Prostate gland (tissue), 2 donors: Measurements from ENCODE around the gene MYH9. TPM values are rescaled to one million over a fixed set of nuclear protein-coding genes. Genes with fewer than 3 reads are reported as not detected.

Experiments used
- DNase-seq: peaks from one replicate; pipeline ENCODE4 v3.0.0-alpha.2; 2019; ENCODE audit warnings: low spot score
- H3K27ac ChIP-seq, 2 donors: fragments of 200-600 bp; sonication (generic); 2 replicates each; pipeline ENCODE4 v1.5.1; 2017 to 2019
- H3K27me3 ChIP-seq: fragments of 200-600 bp; sonication (generic); replicated peaks from 2 replicates; pipeline ENCODE4 v1.5.1; 2019; ENCODE audit not compliant: insufficient read depth
- H3K36me3 ChIP-seq, 2 donors: fragments of 200-600 bp; sonication (generic); 1 replicate in 1 of 2; 2 replicates in 1 of 2; pipeline versions ENCODE4 v1.5.1 to v1.8.1; 2017 to 2019
- H3K4me1 ChIP-seq: fragments of 200-600 bp; sonication (generic); replicated peaks from 2 replicates; pipeline ENCODE4 v1.5.1; 2019
- H3K4me3 ChIP-seq, 2 donors: fragments of 200-600 bp; sonication (generic); 2 replicates each; pipeline ENCODE4 v1.5.1; 2017 to 2019
- H3K9me3 ChIP-seq: fragments of 200-600 bp; sonication (generic); 2 replicates; pipeline ENCODE4 v1.5.1; 2017
- CTCF ChIP-seq, 4 experiments: fragments of 200-600 bp in 2 of 4; fragments of 450-650 bp in 2 of 4; sonication (generic) in 2 of 4; IDR thresholded peaks; 1 replicate in 3 of 4; 2 replicates in 1 of 4; pipeline ENCODE4 v1.5.1; 2016 to 2019; ENCODE audit warnings: antibody characterized with exemption in 4 of 4, mild to moderate bottlenecking in 2 of 4, moderate library complexity in 2 of 4
- POLR2A ChIP-seq: fragments of 450-650 bp; IDR thresholded peaks from one replicate; pipeline ENCODE4 v1.6.1; 2016; ENCODE audit warnings: antibody characterized with exemption, mild to moderate bottlenecking
- POLR2AphosphoS5 ChIP-seq: sonication (generic); formaldehyde crosslinking; IDR thresholded peaks from one replicate; pipeline ENCODE4 v1.6.1; 2017; ENCODE audit warnings: antibody characterized with exemption
- WGBS: methylation state at CpG from one replicate; pipeline ENCODE4 v1.1.5; 2018; 5-methylcytosine and 5-hydroxymethylcytosine counted together
- intact Hi-C: fragments of 100-400 bp; cut with DNase I; formaldehyde crosslinking; loops from one replicate; pipeline ENCODE4 v1.14.2; 2022
- total RNA-seq, 2 donors: library from RNA; depleted of rRNA; stranded (reverse); fragments of >200 nt; gene quantifications; one replicate each; pipeline ENCODE4 v1.1.0, GENCODE V29; 2016

The MYH9 gene
- total RNA-seq, 2 donors from 2014 or later: 295 to 329 TPM

GRCh38 chr22:36237462-36238372 lies 150.1 kb downstream of the MYH9 start:
- H3K4me1 ChIP-seq: peaks cover 17% of the 10 kb centered on the region
- TF ChIP-seq CTCF (IDR thresholded peaks at IDR 0.05) (no peak), POLR2AphosphoS5 (no peak), POLR2A (no peak)
- H3K9me3 ChIP-seq: no peaks in the 10 kb centered on the region
- DNase-seq: no peak
- H3K36me3 ChIP-seq: no peaks in the 10 kb centered on the region
- intact Hi-C loops: loop anchor here (5.0 to 10.0 kb wide), 2 partner anchors 45 to 83 kb away; no protein-coding TSS in a partner anchor
- WGBS: 51% methylated on average over 12 of the region's 12 CpGs
- peak overlapping the region; percentile 89 to 95 for H3K27ac ChIP-seq
- H3K4me3 ChIP-seq: peak overlapping the region; percentile 44 to 60
- no peaks in the 10 kb centered on the region for H3K27me3 ChIP-seq

- Histone ChIP-seq H3K36me3 (no peaks in the 10 kb centered on the region), H3K4me1 (peaks cover 17% of the 10 kb centered on the region), H3K9me3 (no peaks in the 10 kb centered on the region), H3K4me3 (no peak overlapping the region), H3K27ac (peak overlapping the region; percentile 89 to 95), H3K27me3 (no peaks in the 10 kb centered on the region)
- intact Hi-C loops: loop anchor here (5.0 to 10.0 kb wide), 2 partner anchors 46 to 82 kb away; no protein-coding TSS in a partner anchor
- no peak for TF ChIP-seq CTCF (IDR thresholded peaks at IDR 0.05)
- TF ChIP-seq POLR2AphosphoS5: no peak
- no peak for TF ChIP-seq POLR2A
- WGBS: 72% methylated on average over 14 of the region's 14 CpGs
- DNase-seq: no peak
Observed at GRCh38 chr22:36236388-36237319, 151.1 kb downstream of the MYH9 start.

DNA sequence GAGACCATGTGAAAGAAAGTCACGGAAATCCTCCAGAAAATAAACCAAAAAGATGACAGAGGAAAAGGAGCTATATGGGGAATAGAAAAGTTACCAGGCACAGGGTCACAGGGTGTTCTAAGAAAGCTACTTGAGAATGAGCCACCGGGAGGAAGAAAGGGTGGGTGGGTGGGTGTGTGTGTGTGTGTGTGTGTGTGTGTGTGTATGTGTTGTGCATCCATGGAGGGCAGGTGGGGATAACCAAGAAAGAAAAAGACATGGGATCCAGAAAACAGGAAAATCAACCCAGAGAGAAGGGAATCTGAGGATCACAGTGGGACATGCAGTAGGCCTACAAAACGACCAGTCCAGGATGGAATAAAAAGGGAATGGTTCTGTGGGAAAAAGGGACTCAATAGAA lies 152.2 kb downstream of the MYH9 start:
- TF ChIP-seq CTCF (IDR thresholded peaks at IDR 0.05): no peak
- TF ChIP-seq POLR2AphosphoS5: no peak
- no peak for TF ChIP-seq POLR2A
- DNase-seq: no peak
- intact Hi-C loops: loop anchor here (5.0 to 10.0 kb wide), 2 partner anchors 47 to 81 kb away; no protein-coding TSS in a partner anchor

GRCh38 chr22:36234919-36235318 lies 152.8 kb downstream of the MYH9 start:
- no peaks in the 10 kb centered on the region for H3K9me3 ChIP-seq
- no peak overlapping the region for H3K27ac ChIP-seq
- peaks cover 17% of the 10 kb centered on the region for H3K4me1 ChIP-seq
- no peaks in the 10 kb centered on the region for H3K27me3 ChIP-seq
- H3K36me3 ChIP-seq: no peaks in the 10 kb centered on the region
- WGBS: 64% methylated on average over 2 of the region's 2 CpGs
- intact Hi-C loops: loop anchor here (5.0 to 10.0 kb wide), 2 partner anchors 47 to 80 kb away; no protein-coding TSS in a partner anchor
- no peak for DNase-seq
- TF ChIP-seq POLR2AphosphoS5 (no peak), POLR2A (no peak), CTCF (IDR thresholded peaks at IDR 0.05) (no peak)
- no peak overlapping the region for H3K4me3 ChIP-seq

More for the DNA sequence above, 152.2 kb downstream of the MYH9 start:
- H3K9me3 ChIP-seq: no peaks in the 10 kb centered on the region
- peaks cover 17% of the 10 kb centered on the region for H3K4me1 ChIP-seq
- peak overlapping the region in 1 of 2 donors; percentile 95 for H3K27ac ChIP-seq
- H3K27me3 ChIP-seq: no peaks in the 10 kb centered on the region
- WGBS: 82% methylated on average over 3 of the region's 3 CpGs
- H3K4me3 ChIP-seq: no peak overlapping the region
- H3K36me3 ChIP-seq: no peaks in the 10 kb centered on the region
